PC-9 (cell line): ENCODE measurements around the gene SLC25A21. TPM values are rescaled to one million over a fixed set of nuclear protein-coding genes. Genes with fewer than 3 reads are reported as not detected.

ENCODE experiments used
- BruUV-seq: library from RNA; stranded (reverse); fragments of 400-500 nt; replicated peaks from 2 replicates; lab custom pipeline; 2021; lab: Mats Ljungman, UMichigan
- CTCF ChIA-PET: fragments of 300-600 bp; sonication (Branson Sonifier 250); formaldehyde crosslinking; loops from one replicate; lab custom pipeline; 2022; ENCODE audit warnings: antibody characterized with exemption; lab: Charles Lee
- POLR2A ChIA-PET: fragments of 300-600 bp; sonication (Branson Sonifier 250); formaldehyde crosslinking; loops from one replicate; lab custom pipeline; 2022; ENCODE audit warnings: antibody characterized with exemption; ENCODE audit not compliant: unreplicated experiment; lab: Charles Lee
- DNase-seq, 2 experiments: peaks; one replicate each; pipeline versions ENCODE4 v3.0.0 to v3.0.0-alpha.2; 2015 to 2022; ENCODE audit warnings: mixed read lengths in 1 of 2
- H2AFZ ChIP-seq: fragments of 200-600 bp; sonication (generic); 2 replicates; pipeline ENCODE4 v1.8.1; 2017; ENCODE audit warnings: antibody characterized with exemption
- H3F3A ChIP-seq: fragments of 200-600 bp; sonication (generic); 2 replicates; pipeline ENCODE4 v1.8.1; 2017; ENCODE audit warnings: antibody characterized with exemption, mild to moderate bottlenecking, low read depth; ENCODE audit not compliant: insufficient read depth
- H3K27ac ChIP-seq: fragments of 200-600 bp; sonication (generic); 2 replicates; pipeline ENCODE4 v1.6.1; 2016; ENCODE audit warnings: mixed run types
- H3K27me3 ChIP-seq: fragments of 200-600 bp; sonication (generic); 2 replicates; pipeline ENCODE4 v1.6.1; 2016; ENCODE audit warnings: low read depth, mixed run types; ENCODE audit not compliant: insufficient read depth
- H3K36me3 ChIP-seq: fragments of 200-600 bp; sonication (generic); 2 replicates; pipeline ENCODE4 v1.6.1; 2016; ENCODE audit warnings: low read depth, mixed run types
- H3K4me1 ChIP-seq: fragments of 200-600 bp; sonication (generic); replicated peaks from 2 replicates; pipeline ENCODE4 v1.6.1; 2016; ENCODE audit warnings: mixed run types; ENCODE audit not compliant: insufficient read depth
- H3K4me2 ChIP-seq: fragments of 200-600 bp; sonication (generic); 2 replicates; pipeline ENCODE4 v1.6.1; 2017; ENCODE audit warnings: mixed run types
- H3K4me3 ChIP-seq: fragments of 200-600 bp; sonication (generic); 2 replicates; pipeline ENCODE4 v1.6.1; 2016; ENCODE audit warnings: mixed run types
- H3K79me2 ChIP-seq: fragments of 200-600 bp; sonication (generic); 2 replicates; pipeline ENCODE4 v1.6.1; 2017; ENCODE audit warnings: low read depth, mixed run types
- H3K9me2 ChIP-seq: fragments of 200-600 bp; sonication (generic); 2 replicates; pipeline ENCODE4 v1.8.1; 2017; ENCODE audit warnings: mild to moderate bottlenecking; ENCODE audit not compliant: insufficient read depth
- H3K9me3 ChIP-seq: fragments of 200-600 bp; sonication (generic); 2 replicates; pipeline ENCODE4 v1.8.1; 2016; ENCODE audit warnings: low read depth; ENCODE audit not compliant: insufficient read depth
- H4K20me1 ChIP-seq: fragments of 200-600 bp; sonication (generic); 2 replicates; pipeline ENCODE4 v1.8.1; 2017; ENCODE audit not compliant: insufficient read depth
- EZH2 ChIP-seq: fragments of 200-600 bp; sonication (generic); IDR thresholded peaks from 2 replicates; pipeline ENCODE4 v1.8.0; 2017; ENCODE audit warnings: antibody characterized with exemption, low read depth
- intact Hi-C: fragments of 100-400 bp; cut with micrococcal nuclease; formaldehyde crosslinking; loops from one replicate; pipeline ENCODE4 v1.10.0; 2022; ENCODE audit not compliant: unreplicated experiment
- total RNA-seq: library from RNA; stranded (reverse); gene quantifications from 2 replicates; pipeline ENCODE4 v1.2.3, GENCODE V29; 2021
- TF ChIP-seq, protein P1 (sequence below): fragments of 200-600 bp; sonication (generic); conservative IDR thresholded peaks from 2 replicates; pipeline ENCODE4 v1.6.1; 2017; ENCODE audit warnings: mixed run types, antibody characterized with exemption, mild to moderate bottlenecking, moderate library complexity

Gene SLC25A21
- total RNA-seq, 1 experiment from 2014 or later, result 3.2 TPM

DNA sequence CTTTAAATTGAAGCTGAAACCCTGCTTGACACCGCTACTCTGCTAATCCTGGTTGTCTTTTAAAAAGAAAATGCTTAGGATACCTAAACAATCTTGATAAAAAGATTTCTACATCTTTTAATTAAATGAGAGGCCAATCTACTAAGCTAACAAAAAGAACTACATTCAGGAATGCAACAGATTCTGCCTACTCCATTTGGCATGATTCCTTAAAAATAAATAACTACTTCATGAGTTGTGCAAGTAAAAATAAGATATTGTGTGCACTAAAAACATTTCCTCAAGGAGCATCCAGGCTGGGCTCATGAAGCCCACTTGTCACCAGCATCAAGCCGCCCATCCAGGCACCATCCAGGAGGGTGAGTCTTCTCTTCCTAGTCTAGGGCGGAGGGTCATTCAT is 313.3 kb downstream of the SLC25A21 start:
- no peak overlapping the region for H3K4me2 ChIP-seq
- no peaks in the 10 kb centered on the region for H3K36me3 ChIP-seq
- H4K20me1 ChIP-seq, result no peaks in the 10 kb centered on the region
- no peaks in the 10 kb centered on the region for H3K9me3 ChIP-seq
- no peak for TF ChIP-seq EZH2
- TF ChIP-seq, protein P1, sequence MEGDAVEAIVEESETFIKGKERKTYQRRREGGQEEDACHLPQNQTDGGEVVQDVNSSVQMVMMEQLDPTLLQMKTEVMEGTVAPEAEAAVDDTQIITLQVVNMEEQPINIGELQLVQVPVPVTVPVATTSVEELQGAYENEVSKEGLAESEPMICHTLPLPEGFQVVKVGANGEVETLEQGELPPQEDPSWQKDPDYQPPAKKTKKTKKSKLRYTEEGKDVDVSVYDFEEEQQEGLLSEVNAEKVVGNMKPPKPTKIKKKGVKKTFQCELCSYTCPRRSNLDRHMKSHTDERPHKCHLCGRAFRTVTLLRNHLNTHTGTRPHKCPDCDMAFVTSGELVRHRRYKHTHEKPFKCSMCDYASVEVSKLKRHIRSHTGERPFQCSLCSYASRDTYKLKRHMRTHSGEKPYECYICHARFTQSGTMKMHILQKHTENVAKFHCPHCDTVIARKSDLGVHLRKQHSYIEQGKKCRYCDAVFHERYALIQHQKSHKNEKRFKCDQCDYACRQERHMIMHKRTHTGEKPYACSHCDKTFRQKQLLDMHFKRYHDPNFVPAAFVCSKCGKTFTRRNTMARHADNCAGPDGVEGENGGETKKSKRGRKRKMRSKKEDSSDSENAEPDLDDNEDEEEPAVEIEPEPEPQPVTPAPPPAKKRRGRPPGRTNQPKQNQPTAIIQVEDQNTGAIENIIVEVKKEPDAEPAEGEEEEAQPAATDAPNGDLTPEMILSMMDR, result no peak
- no peaks in the 10 kb centered on the region for H3K27me3 ChIP-seq
- H3F3A ChIP-seq, result no peaks in the 10 kb centered on the region
- no peaks in the 10 kb centered on the region for H3K4me1 ChIP-seq
- no peak overlapping the region for H3K4me3 ChIP-seq
- H3K9me2 ChIP-seq, result no peaks in the 10 kb centered on the region
- intact Hi-C loops, result no loop called here
- no peak overlapping the region for H2AFZ ChIP-seq
- no peak for DNase-seq
- CTCF ChIA-PET, result no interaction called here
- no peaks in the 10 kb centered on the region for H3K79me2 ChIP-seq
- POLR2A ChIA-PET, result no interaction called here
- BruUV-seq, result no TSS peak
- no peak overlapping the region for H3K27ac ChIP-seq

DNA sequence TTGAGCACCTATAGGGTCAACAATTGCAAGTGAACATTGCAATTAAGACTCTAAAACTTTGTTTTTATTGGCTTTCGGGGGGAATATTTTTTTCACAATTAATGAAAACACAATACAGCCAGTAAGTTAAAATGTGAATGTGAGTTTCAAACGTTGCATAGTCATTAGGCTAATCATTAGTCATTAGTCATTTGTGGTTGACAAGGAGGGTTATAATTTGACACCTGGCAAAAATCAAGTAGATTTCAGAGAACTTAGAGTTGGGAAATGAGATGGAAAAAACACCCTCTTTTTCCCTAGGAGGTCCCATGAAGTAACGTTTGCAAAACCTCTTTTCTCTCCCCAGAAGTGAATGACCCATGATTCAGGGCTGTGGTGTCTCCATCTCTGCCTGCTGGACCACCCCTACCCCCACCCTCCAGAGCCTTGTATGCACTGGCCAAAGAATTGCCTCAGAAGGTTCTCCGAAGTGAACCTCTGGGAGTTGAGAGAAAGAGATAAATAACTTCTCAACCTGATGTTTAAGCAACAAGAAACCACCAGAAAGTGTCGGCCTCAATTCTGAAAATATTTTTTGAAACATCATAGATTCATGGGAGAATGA is 314.5 kb downstream of the SLC25A21 start:
- no TSS peak for BruUV-seq
- Histone ChIP-seq H3K4me1 (no peaks in the 10 kb centered on the region), H3K27ac (no peak overlapping the region), H3K9me3 (no peaks in the 10 kb centered on the region), H3K27me3 (no peaks in the 10 kb centered on the region), H4K20me1 (no peaks in the 10 kb centered on the region), H3K36me3 (no peaks in the 10 kb centered on the region), H3K9me2 (no peaks in the 10 kb centered on the region), H3K79me2 (no peaks in the 10 kb centered on the region), H2AFZ (no peak overlapping the region), H3K4me3 (no peak overlapping the region), H3F3A (no peaks in the 10 kb centered on the region), H3K4me2 (no peak overlapping the region)
- ChIA-PET CTCF (no interaction called here), POLR2A (interaction anchor here (0.6 kb wide), 1 partner anchor 7 kb away, joined by 3 read pairs; no protein-coding TSS in a partner anchor)
- intact Hi-C loops, result no loop called here
- DNase-seq, result no peak
- TF ChIP-seq, protein P1, result no peak
- no peak for TF ChIP-seq EZH2

DNA sequence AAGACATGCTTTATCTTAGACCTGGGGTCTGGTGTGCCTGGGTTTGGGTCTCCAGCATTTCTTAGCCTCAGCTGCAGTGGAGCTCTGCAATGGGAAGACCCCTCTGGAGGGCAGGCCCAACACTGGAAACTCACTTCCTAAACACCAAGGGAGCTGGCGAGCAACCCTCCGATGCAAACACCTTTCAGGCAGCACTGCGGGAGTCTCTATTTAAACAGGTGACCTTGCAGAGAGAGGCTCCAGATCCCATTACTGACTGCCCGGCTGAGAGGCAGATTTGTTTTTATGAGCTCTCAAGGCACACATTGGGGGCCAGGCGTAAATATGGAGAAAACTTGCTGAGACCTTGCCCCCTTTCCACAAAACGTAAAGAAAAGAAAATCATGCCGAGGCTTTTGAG is 315.3 kb downstream of the SLC25A21 start:
- H3K4me2 ChIP-seq, result no peak overlapping the region
- no peaks in the 10 kb centered on the region for H3F3A ChIP-seq
- no peak for DNase-seq
- intact Hi-C loops, result no loop called here
- no peaks in the 10 kb centered on the region for H3K4me1 ChIP-seq
- no peaks in the 10 kb centered on the region for H3K79me2 ChIP-seq
- BruUV-seq, result no TSS peak
- H3K27ac ChIP-seq, result no peak overlapping the region
- no peaks in the 10 kb centered on the region for H3K9me3 ChIP-seq
- no peak for TF ChIP-seq EZH2
- TF ChIP-seq, protein P1, result no peak
- no peaks in the 10 kb centered on the region for H3K27me3 ChIP-seq
- POLR2A ChIA-PET, result no interaction called here
- no peak overlapping the region for H3K4me3 ChIP-seq
- H3K36me3 ChIP-seq, result no peaks in the 10 kb centered on the region
- no peaks in the 10 kb centered on the region for H3K9me2 ChIP-seq
- no peaks in the 10 kb centered on the region for H4K20me1 ChIP-seq
- CTCF ChIA-PET, result no interaction called here
- no peak overlapping the region for H2AFZ ChIP-seq
